ENCODE data around the gene CYB5R2.

DNA sequence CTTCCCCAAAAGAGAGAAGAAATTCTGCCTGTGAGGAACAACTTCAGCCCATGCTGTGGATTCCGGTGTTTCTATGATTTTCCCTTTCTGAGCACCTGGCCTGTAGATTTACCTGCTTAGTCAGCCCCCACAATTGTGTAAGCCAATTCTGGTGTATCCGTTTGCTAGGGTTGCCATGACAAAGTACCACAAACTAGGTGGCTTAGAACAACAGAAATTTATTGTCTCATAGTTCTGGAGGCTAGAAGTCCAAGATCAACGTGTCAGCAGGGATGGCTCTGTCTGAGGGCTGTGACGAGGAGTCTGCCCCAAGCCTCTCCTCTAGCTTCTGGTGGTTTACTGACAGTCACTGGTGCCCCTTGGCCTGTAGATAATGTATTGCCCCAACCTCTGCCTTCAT, 15.9 kb upstream of the CYB5R2 start:
- TF ChIP-seq, protein P1, sequence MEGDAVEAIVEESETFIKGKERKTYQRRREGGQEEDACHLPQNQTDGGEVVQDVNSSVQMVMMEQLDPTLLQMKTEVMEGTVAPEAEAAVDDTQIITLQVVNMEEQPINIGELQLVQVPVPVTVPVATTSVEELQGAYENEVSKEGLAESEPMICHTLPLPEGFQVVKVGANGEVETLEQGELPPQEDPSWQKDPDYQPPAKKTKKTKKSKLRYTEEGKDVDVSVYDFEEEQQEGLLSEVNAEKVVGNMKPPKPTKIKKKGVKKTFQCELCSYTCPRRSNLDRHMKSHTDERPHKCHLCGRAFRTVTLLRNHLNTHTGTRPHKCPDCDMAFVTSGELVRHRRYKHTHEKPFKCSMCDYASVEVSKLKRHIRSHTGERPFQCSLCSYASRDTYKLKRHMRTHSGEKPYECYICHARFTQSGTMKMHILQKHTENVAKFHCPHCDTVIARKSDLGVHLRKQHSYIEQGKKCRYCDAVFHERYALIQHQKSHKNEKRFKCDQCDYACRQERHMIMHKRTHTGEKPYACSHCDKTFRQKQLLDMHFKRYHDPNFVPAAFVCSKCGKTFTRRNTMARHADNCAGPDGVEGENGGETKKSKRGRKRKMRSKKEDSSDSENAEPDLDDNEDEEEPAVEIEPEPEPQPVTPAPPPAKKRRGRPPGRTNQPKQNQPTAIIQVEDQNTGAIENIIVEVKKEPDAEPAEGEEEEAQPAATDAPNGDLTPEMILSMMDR (conservative IDR thresholded peaks at IDR 0.05), result no peak
- no peak for TF ChIP-seq EZH2 (IDR thresholded peaks at IDR 0.05; ENCODE audit: low read depth)

Data from PC-9 (cell line).